BE2C (cell line): Measurements from ENCODE around the gene IFIT3.
"Not testable (repeated sequence)": the region's sequence is repeated elsewhere in the genome, so short reads cannot be mapped to it uniquely, and the experiment has no call there.

Source experiments
- DNase-seq: peaks from one replicate; pipeline ENCODE4 v3.0.0-alpha.2; 2020
- H3K27me3 ChIP-seq: fragments of 250-450 bp; sonication (Bioruptor Pico); 2 replicates; pipeline ENCODE4 v1.5.1; 2020; ENCODE audit warnings: mild to moderate bottlenecking
- H3K36me3 ChIP-seq: fragments of 250-450 bp; sonication (Bioruptor Pico); 2 replicates; pipeline ENCODE4 v1.5.1; 2020; ENCODE audit warnings: mild to moderate bottlenecking
- H3K4me1 ChIP-seq: fragments of 250-450 bp; sonication (Bioruptor Pico); 2 replicates; pipeline ENCODE4 v1.5.1; 2020
- H3K4me3 ChIP-seq: 2 replicates; pipeline ENCODE4 v1.5.1; 2011; ENCODE audit warnings: low read depth, low read length
- H3K9me3 ChIP-seq: fragments of 250-450 bp; sonication (Bioruptor Pico); 2 replicates; pipeline ENCODE4 v1.5.1; 2020
- TF ChIP-seq, protein P1 (sequence below): IDR thresholded peaks from 2 replicates; pipeline ENCODE4 v1.5.1; 2012; ENCODE audit warnings: mild to moderate bottlenecking, low read depth, low read length

IFIT3 gene

DNA sequence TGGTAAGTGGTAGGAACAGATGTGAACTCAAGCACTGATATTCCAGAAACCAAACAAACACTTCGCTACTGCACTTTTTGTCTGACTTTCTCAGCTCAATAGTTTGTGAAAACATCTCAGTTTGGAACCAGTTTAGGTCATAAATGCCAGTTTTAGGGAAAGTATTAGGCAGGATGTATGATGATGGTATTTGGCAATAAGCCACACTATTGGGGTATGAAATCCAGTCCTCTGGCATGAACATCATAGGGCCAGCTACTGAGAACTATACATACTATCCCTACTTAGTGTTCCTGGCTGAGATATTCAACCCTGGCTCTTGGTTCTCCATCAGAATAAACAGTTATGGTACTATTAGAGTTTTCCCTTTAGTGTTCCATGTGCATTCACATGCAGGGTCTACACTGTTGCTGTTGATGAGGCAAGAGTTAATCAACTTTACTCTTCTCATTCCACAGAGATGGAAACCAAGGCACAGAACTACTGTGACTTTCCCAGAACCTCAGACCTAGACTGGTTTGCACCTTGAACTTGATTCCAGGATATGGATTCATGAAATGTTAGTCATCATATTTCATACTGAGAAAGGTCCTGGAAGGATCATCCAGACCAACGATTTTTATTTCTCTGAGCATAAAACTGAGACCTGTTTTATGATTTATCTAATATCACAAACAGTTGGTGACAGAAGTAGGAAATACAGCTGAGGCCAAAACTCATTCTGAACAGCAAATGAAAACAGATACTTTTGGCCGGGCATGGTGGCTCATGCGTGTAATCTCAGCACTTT is 46.0 kb upstream of the IFIT3 start:
- no peaks in the 10 kb centered on the region for H3K36me3 ChIP-seq
- H3K4me1 ChIP-seq: peaks cover 36% of the 10 kb centered on the region
- no peak for DNase-seq
- H3K4me3 ChIP-seq: no peak overlapping the region
- H3K9me3 ChIP-seq: no peaks in the 10 kb centered on the region
- TF ChIP-seq, protein P1, sequence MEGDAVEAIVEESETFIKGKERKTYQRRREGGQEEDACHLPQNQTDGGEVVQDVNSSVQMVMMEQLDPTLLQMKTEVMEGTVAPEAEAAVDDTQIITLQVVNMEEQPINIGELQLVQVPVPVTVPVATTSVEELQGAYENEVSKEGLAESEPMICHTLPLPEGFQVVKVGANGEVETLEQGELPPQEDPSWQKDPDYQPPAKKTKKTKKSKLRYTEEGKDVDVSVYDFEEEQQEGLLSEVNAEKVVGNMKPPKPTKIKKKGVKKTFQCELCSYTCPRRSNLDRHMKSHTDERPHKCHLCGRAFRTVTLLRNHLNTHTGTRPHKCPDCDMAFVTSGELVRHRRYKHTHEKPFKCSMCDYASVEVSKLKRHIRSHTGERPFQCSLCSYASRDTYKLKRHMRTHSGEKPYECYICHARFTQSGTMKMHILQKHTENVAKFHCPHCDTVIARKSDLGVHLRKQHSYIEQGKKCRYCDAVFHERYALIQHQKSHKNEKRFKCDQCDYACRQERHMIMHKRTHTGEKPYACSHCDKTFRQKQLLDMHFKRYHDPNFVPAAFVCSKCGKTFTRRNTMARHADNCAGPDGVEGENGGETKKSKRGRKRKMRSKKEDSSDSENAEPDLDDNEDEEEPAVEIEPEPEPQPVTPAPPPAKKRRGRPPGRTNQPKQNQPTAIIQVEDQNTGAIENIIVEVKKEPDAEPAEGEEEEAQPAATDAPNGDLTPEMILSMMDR: no peak
- H3K27me3 ChIP-seq: no peaks in the 10 kb centered on the region

DNA sequence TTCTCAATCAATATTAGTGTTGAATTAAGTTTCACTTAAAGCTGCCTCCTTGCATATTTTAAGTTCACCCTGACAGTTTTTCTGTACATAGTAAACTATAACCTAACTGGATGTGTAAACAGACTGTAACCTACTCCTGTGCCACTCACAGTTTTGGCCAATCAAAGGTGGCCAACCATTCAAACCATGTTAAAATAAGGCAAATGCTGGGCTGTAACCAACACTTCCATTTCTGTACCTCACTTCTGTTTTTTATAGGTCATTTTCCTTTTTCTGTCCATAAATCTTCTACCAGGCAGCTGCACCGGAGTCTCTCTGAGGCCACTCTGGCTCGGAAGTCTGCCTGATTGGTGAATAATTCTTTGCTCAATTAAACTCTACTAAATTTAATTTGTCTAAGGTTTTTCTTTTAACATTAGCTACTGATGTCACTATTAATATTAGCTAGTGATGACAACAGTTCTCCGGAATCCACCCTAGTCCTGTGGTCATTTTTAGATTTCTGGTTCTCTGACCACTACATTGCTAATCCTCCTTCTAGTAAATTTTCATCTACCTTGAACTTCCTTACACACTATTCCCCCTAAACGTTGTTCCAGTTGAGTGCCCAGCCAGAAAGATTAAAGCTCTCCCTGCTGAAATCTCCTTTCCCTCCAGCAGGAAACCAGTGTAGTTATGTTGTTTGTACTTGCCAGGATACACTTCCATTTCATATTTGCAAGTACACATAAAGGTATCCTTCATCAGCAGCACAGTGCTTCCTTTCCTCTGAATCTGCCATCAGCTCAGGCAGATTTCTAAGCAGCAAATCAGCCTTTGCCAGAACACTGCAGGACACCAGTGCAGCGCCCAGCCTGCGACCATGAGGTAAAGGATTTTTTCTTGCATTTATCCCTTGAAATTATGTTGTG is 44.5 kb upstream of the IFIT3 start:
- Histone ChIP-seq H3K27me3 (no peaks in the 10 kb centered on the region), H3K4me3 (peak overlapping the region; percentile 50), H3K4me1 (peaks cover 27% of the 10 kb centered on the region), H3K9me3 (no peaks in the 10 kb centered on the region), H3K36me3 (no peaks in the 10 kb centered on the region)
- TF ChIP-seq, protein P1: no peak
- peak; percentile 41 for DNase-seq

DNA sequence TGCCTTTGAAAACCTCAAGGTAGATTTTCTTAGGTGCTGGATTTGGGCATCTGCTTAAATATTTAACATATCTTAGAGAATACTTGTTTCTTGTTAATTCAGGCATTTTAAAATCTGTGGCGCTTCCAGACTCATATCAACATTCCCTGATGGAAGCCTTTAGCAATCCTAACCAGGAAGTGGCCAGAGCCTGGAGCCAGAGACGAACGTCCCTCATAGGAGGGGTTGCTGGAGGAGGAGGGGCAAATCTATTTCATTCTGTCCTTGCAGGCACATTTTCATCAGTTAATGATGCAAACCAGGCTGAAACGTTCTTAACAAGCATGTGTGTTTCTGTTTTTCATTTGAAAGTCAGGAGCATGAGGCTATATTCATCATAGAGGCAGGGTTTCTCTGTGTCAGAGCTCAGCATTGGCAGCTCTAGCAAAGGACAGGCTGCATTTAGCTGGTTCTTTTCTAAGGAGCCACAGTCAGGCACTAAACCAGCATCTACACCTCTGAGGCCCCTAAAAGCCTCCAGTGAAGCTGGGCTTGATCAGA is 43.8 kb upstream of the IFIT3 start:
- TF ChIP-seq, protein P1: no peak
- Histone ChIP-seq H3K9me3 (no peaks in the 10 kb centered on the region), H3K36me3 (no peaks in the 10 kb centered on the region), H3K4me3 (peak overlapping the region; percentile 50), H3K27me3 (no peaks in the 10 kb centered on the region), H3K4me1 (peaks cover 23% of the 10 kb centered on the region)
- DNase-seq: peak; percentile 81

DNA sequence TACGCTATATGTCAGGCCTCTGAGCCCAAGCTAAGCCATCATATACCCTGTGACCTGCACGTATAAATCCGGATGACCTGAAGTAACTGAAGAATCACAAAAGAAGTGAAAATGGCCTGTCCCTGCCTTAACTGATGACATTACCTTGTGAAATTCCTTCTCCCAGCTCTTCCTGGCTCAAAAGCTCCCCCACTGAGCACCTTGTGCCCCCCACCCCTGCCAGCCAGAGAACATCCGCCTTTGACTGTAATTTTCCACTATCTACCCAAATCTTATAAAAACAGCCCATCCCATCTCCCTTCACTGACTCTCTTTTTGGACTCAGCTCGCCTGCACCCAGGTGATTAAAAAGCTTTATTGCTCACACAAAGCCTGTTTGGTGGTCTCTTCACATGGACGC is 43.1 kb upstream of the IFIT3 start:
- H3K9me3 ChIP-seq: not testable (repeated sequence)

DNA sequence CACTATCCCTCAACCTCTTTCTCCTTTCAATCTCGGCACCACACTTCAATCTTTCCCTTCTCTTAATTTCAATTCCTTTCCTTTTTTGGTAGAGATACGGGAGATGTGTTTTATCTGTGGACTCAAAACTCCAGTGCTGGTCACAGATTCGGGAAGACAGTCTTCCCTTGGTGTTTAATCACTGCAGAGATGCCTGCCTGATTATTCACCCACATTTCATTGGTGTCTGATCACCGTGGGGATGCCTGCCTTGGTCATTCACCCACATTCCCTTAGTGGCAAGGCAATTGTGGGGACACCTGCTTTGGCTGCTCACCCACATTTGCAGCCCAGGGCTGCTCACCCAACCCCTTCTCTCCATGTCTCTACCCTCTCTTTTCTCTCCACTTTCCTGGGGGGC is 42.5 kb upstream of the IFIT3 start:
- not testable (repeated sequence) for H3K36me3 ChIP-seq, H3K9me3 ChIP-seq, H3K27me3 ChIP-seq, DNase-seq
- H3K4me1 ChIP-seq: peaks cover 19% of the 10 kb centered on the region
- peak overlapping the region; percentile 22 for H3K4me3 ChIP-seq

More for the DNA sequence above, 43.1 kb upstream of the IFIT3 start:
- DNase-seq, H3K36me3 ChIP-seq, H3K27me3 ChIP-seq: not testable (repeated sequence)
- Histone ChIP-seq H3K4me1 (peaks cover 19% of the 10 kb centered on the region), H3K4me3 (peak overlapping the region; percentile 22)

DNA sequence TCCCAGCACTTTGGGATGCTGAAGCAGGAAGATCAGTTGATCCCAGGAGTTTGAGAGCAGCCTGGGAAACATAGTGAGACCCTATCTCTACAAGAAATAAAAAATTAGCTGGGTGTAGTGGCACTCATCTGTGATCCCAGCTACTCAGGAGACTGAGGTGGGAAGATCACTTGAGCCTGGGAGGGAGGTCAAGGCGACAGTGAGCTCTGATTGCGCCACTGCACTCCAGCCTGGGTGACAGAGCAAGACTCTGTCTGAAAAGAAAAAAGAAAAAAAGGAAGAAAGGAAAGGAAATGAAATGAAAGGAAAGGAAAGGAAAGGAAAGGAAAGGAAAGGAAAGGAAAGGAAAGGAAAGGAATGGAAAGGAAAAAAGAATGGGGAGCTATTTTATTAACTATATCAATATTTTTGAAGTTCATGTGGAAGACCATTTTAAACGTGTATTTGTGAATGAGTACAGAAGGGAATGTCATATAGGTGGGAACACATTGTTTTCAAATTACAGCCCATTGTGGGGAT is 33.0 kb upstream of the IFIT3 start:
- Histone ChIP-seq H3K9me3 (no peaks in the 10 kb centered on the region), H3K4me1 (no peaks in the 10 kb centered on the region), H3K36me3 (no peaks in the 10 kb centered on the region), H3K27me3 (no peaks in the 10 kb centered on the region), H3K4me3 (no peak overlapping the region)
- DNase-seq: no peak
- TF ChIP-seq, protein P1: no peak
